Spinal cord (tissue), 10 donors: ENCODE data around the gene FHAD1. TPM values are rescaled to one million over a fixed set of nuclear protein-coding genes. Genes with fewer than 3 reads are reported as not detected.

Experiments used
- DNase-seq, 6 donors: peaks; one replicate each; pipeline versions ENCODE4 v3.0.0 to v3.0.0-alpha.2; 2013 to 2015; ENCODE audit warnings: low spot score in 6 of 6, low read depth in 4 of 6
- H3K27ac ChIP-seq: one replicate; pipeline ENCODE4 v1.5.1; 2013; ENCODE audit warnings: low read depth, low read length, control low read depth
- H3K27me3 ChIP-seq: one replicate; pipeline ENCODE4 v1.6.1; 2013; ENCODE audit warnings: low read length; ENCODE audit not compliant: control insufficient read depth, insufficient read depth
- H3K36me3 ChIP-seq: one replicate; pipeline ENCODE4 v1.6.1; 2013; ENCODE audit warnings: low read length; ENCODE audit not compliant: control insufficient read depth, insufficient read depth
- H3K4me1 ChIP-seq: one replicate; pipeline ENCODE4 v1.6.1; 2013; ENCODE audit warnings: low read length; ENCODE audit not compliant: control insufficient read depth, insufficient read depth
- H3K4me3 ChIP-seq: one replicate; pipeline ENCODE4 v1.5.1; 2013; ENCODE audit warnings: low read depth, low read length, control low read depth
- H3K9me3 ChIP-seq: one replicate; pipeline ENCODE4 v1.6.1; 2013; ENCODE audit warnings: low read length; ENCODE audit not compliant: control insufficient read depth, insufficient read depth
- WGBS: methylation state at CpG from one replicate; pipeline ENCODE4 v1.1.5; 2013; ENCODE audit warnings: missing lambda C conversion rate; ENCODE audit not compliant: insufficient coverage; 5-methylcytosine and 5-hydroxymethylcytosine counted together
- polyA plus RNA-seq, 2 donors: library from polyadenylated mRNA; unstranded; fragments of 120-200 nt; gene quantifications; one replicate each; pipeline ENCODE4 v1.2.1, GENCODE V29; 2013; ENCODE audit not compliant: insufficient read length in 2 of 2
- total RNA-seq, 2 donors: library from RNA; depleted of rRNA in 1 of 2; stranded (reverse); fragments of 120-200 nt in 1 of 2; fragments of >200 nt in 1 of 2; gene quantifications; one replicate each; pipeline versions ENCODE4 v1.2.3 to v1.2.4, GENCODE V29; 2013 to 2014
- donor health status: healthy.

The FHAD1 gene
- total and polyA plus RNA-seq, 4 donors, result 3.1 to 9.9 (median 7.7) TPM

- 29% methylated on average over 25 of the region's 25 CpGs for WGBS
- Histone ChIP-seq H3K4me3 (no peak overlapping the region), H3K9me3 (no peaks in the 10 kb centered on the region), H3K27me3 (no peaks in the 10 kb centered on the region), H3K4me1 (peaks cover 46% of the 10 kb centered on the region), H3K27ac (peak overlapping the region; percentile 78), H3K36me3 (no peaks in the 10 kb centered on the region)
- DNase-seq, result peak in 4 of 6 donors; percentile 57 to 84 (median 72)
These were observed 39.8 kb upstream of the FHAD1 start for GRCh38 chr1:15207031-15207828.

GRCh38 chr1:15207829-15208429, 39.1 kb upstream of the FHAD1 start:
- peaks cover 53% of the 10 kb centered on the region for H3K4me1 ChIP-seq
- no peak overlapping the region for H3K4me3 ChIP-seq
- no peak for DNase-seq
- no peaks in the 10 kb centered on the region for H3K27me3 ChIP-seq
- peak overlapping the region; percentile 78 for H3K27ac ChIP-seq
- no peaks in the 10 kb centered on the region for H3K36me3 ChIP-seq
- 85% methylated on average over 4 of the region's 6 CpGs for WGBS
- no peaks in the 10 kb centered on the region for H3K9me3 ChIP-seq

DNA sequence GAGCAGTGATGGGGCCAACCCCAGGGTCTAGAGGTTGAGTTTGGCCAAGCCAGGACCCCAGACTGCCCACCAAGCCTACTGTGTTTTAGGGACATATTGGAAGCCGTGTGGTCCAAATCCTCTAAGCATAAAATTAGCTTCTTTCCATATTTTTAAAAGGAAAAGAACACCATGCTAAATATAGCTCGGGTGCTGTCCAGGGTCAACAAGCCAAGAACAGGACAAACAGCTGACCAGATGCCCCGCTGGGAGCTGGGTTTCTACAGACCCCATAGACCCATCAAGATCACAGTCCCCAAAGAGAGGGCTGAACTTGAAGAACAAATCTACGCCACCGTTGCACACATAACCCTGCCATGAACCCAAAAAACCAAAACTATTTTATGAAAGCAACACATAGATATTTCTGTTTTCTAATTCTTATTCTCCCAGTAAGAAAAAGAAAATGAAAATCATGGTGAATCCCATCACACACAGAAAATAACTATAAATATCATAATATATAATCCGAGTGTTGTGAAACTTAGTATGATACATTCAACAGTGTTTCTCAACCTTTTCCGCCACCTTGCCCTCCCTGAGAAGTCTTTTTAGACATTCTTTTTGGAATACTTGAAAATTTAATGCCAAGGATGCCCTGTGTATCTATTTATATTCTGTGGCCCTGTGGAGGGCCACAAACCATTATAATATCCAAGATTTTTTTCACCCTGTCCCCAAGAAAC, 36.2 kb upstream of the FHAD1 start:
- H3K27ac ChIP-seq, result no peak overlapping the region
- H3K4me1 ChIP-seq, result peaks cover 53% of the 10 kb centered on the region
- no peaks in the 10 kb centered on the region for H3K27me3 ChIP-seq
- H3K9me3 ChIP-seq, result no peaks in the 10 kb centered on the region
- H3K36me3 ChIP-seq, result peaks cover 7% of the 10 kb centered on the region
- whole genome bisulfite sequencing, result 83% methylated on average over 1 of the region's 7 CpGs
- no peak for DNase-seq
- no peak overlapping the region for H3K4me3 ChIP-seq

DNA sequence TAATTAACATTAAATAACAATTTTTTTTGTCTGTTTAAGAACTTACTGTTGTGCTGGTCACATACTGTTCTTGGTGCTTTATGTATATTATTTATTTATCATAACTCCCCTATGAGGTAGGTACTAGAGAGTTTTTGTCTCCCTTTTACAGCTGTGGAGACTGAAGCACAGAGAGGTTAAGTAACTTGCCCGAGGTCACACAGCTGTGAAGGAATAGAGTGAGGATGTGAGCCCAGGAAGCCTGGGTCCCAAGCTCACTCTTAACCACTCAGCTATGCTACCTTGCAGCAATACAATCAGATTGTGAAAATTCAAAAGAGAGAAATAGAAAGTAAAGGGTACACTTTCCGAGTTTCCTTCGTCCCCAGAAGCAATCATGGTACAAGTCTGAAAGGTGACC, 35.6 kb upstream of the FHAD1 start:
- Histone ChIP-seq H3K27ac (no peak overlapping the region), H3K4me1 (peaks cover 47% of the 10 kb centered on the region), H3K36me3 (peaks cover 7% of the 10 kb centered on the region), H3K27me3 (no peaks in the 10 kb centered on the region), H3K4me3 (no peak overlapping the region), H3K9me3 (no peaks in the 10 kb centered on the region)
- DNase-seq, result no peak
- no CpG with 5 or more reads among the region's 3 CpGs for WGBS

GRCh38 chr1:15212216-15212953, 34.6 kb upstream of the FHAD1 start:
- Histone ChIP-seq H3K36me3 (peaks cover 7% of the 10 kb centered on the region), H3K4me1 (peaks cover 37% of the 10 kb centered on the region), H3K9me3 (no peaks in the 10 kb centered on the region), H3K27ac (peak overlapping the region; percentile 15), H3K4me3 (no peak overlapping the region), H3K27me3 (no peaks in the 10 kb centered on the region)
- no peak for DNase-seq
- WGBS, result 65% methylated on average over 11 of the region's 17 CpGs

- 73% methylated on average over 2 of the region's 3 CpGs for WGBS
These were observed 34.1 kb upstream of the FHAD1 start for GRCh38 chr1:15212954-15213291.

GRCh38 chr1:15213341-15213821, 33.6 kb upstream of the FHAD1 start:
- peak overlapping the region; percentile 83 for H3K27ac ChIP-seq
- WGBS, result 51% methylated on average over 5 of the region's 7 CpGs
- peaks cover 7% of the 10 kb centered on the region for H3K36me3 ChIP-seq
- peak in 2 of 6 donors; percentile 37 to 66 for DNase-seq
- peaks cover 28% of the 10 kb centered on the region for H3K4me1 ChIP-seq
- H3K4me3 ChIP-seq, result no peak overlapping the region
- H3K27me3 ChIP-seq, result no peaks in the 10 kb centered on the region
- no peaks in the 10 kb centered on the region for H3K9me3 ChIP-seq

More at GRCh38 chr1:15212954-15213291, 34.1 kb upstream of the FHAD1 start:
- Histone ChIP-seq H3K4me3 (no peak overlapping the region), H3K9me3 (no peaks in the 10 kb centered on the region), H3K27ac (no peak overlapping the region), H3K27me3 (no peaks in the 10 kb centered on the region), H3K4me1 (peaks cover 32% of the 10 kb centered on the region), H3K36me3 (peaks cover 7% of the 10 kb centered on the region)
- no peak for DNase-seq

DNA sequence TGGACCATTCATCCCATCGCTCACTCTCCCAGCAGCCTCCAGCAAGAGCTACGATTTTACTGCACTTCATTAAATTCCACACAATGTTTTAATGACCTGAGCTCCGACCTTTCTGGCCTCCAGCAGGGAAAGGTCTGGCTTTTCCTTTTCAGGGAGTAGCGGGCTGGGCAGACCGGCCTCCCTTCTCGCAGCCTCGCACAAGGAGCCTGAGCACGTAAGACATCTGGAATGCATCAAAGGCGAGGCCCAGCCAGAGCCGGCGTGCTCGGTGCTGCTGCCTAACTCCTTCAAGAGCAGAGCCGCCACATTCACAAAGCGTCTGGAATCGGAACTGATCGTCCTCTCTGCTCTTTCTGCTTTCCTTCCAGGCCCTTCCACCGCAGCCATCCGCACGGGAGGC, 32.5 kb upstream of the FHAD1 start:
- peak in 2 of 6 donors; percentile 58 to 83 for DNase-seq
- Histone ChIP-seq H3K4me1 (peaks cover 28% of the 10 kb centered on the region), H3K27ac (peak overlapping the region; percentile 83), H3K9me3 (peaks cover 4% of the 10 kb centered on the region), H3K27me3 (no peaks in the 10 kb centered on the region), H3K36me3 (peaks cover 11% of the 10 kb centered on the region), H3K4me3 (no peak overlapping the region)
- whole genome bisulfite sequencing, result 54% methylated on average over 19 of the region's 19 CpGs

DNA sequence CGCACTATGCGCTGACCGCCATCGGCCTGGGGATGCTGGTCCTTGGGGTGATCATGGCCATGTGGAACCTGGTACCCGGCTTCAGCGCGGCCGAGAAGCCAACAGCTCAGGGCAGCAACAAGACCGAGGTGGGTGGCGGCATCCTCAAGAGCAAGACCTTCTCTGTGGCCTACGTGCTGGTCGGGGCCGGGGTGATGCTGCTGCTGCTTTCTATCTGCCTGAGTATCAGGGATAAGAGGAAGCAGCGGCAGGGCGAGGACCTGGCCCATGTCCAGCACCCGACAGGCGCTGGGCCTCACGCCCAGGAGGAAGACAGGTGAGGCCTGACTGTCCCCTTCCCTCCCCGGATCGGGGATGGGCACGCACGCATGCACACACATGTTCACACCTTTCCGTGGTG, 31.9 kb upstream of the FHAD1 start:
- H3K9me3 ChIP-seq, result peaks cover 4% of the 10 kb centered on the region
- no peak for DNase-seq
- H3K36me3 ChIP-seq, result peaks cover 15% of the 10 kb centered on the region
- peaks cover 28% of the 10 kb centered on the region for H3K4me1 ChIP-seq
- no peak overlapping the region for H3K4me3 ChIP-seq
- 93% methylated on average over 22 of the region's 23 CpGs for WGBS
- H3K27ac ChIP-seq, result peak overlapping the region; percentile 83
- H3K27me3 ChIP-seq, result no peaks in the 10 kb centered on the region
